ENCODE measurements around the gene RNF207. TPM values are rescaled to one million over a fixed set of nuclear protein-coding genes. Genes with fewer than 3 reads are reported as not detected.

RNF207 gene
- total RNA-seq, 3 donors from 2014 or later: 2.7 to 32.4 (median 29.9) TPM

GRCh38 chr1:6197746-6198427 is 8.0 kb upstream of the RNF207 start:
- Histone ChIP-seq H3K27ac (no peak overlapping the region), H3K4me3 (peak overlapping the region; percentile 96 to 99 (median 99)), H3K36me3 (no peaks in the 10 kb centered on the region), H3K9me3 (no peaks in the 10 kb centered on the region), H3K27me3 (no peaks in the 10 kb centered on the region), H3K4me1 (peaks cover 0 to 6% of the 10 kb centered on the region in 2 donors)
- intact Hi-C loops (cut with DNase I; ENCODE audit: low total_unique reads): no loop called here
- DNase-seq (ENCODE audit: low spot score in 2 of 2): no peak
- TF ChIP-seq CTCF (IDR thresholded peaks at IDR 0.05): no peak
- no peak for TF ChIP-seq POLR2A (IDR thresholded peaks at IDR 0.05)
- TF ChIP-seq POLR2AphosphoS5 (IDR thresholded peaks at IDR 0.05): no peak

- peaks cover 0 to 6% of the 10 kb centered on the region in 2 donors for H3K4me1 ChIP-seq
Observed at GRCh38 chr1:6198646-6199297, 7.1 kb upstream of the RNF207 start.

GRCh38 chr1:6199298-6200187 is 6.4 kb upstream of the RNF207 start, which contains the start of gene RPL22:
Gene RPL22 (minus strand): TSS chr1:6199595. CDS start chr1:6199573, 22 bp downstream.
- Histone ChIP-seq H3K4me1 (peaks cover 0 to 6% of the 10 kb centered on the region in 2 donors), H3K27me3 (no peaks in the 10 kb centered on the region), H3K36me3 (no peaks in the 10 kb centered on the region), H3K27ac (peak within 1 kb of the TSS; percentile 80 to 83), H3K4me3 (peak within 1 kb of the TSS; percentile 96 to 99 (median 99)), H3K9me3 (no peaks in the 10 kb centered on the region)
- no peak for TF ChIP-seq POLR2A (IDR thresholded peaks at IDR 0.05)
- TF ChIP-seq CTCF (IDR thresholded peaks at IDR 0.05): no peak
- peak; percentile 87 to 96 (median 90) for TF ChIP-seq POLR2AphosphoS5 (IDR thresholded peaks at IDR 0.05)
- intact Hi-C loops (cut with DNase I; ENCODE audit: low total_unique reads): no loop called here
- DNase-seq (ENCODE audit: low spot score in 2 of 2): peak; percentile 98

More at GRCh38 chr1:6198646-6199297, 7.1 kb upstream of the RNF207 start:
- TF ChIP-seq POLR2A (IDR thresholded peaks at IDR 0.05) (no peak), POLR2AphosphoS5 (IDR thresholded peaks at IDR 0.05) (no peak), CTCF (IDR thresholded peaks at IDR 0.05) (no peak)
- DNase-seq (ENCODE audit: low spot score in 2 of 2): no peak
- Histone ChIP-seq H3K9me3 (no peaks in the 10 kb centered on the region), H3K36me3 (no peaks in the 10 kb centered on the region), H3K27ac (peak overlapping the region; percentile 79 to 83), H3K27me3 (no peaks in the 10 kb centered on the region), H3K4me3 (peak overlapping the region; percentile 96 to 99 (median 99))
- intact Hi-C loops (cut with DNase I; ENCODE audit: low total_unique reads): no loop called here

- intact Hi-C loops (cut with DNase I; ENCODE audit: low total_unique reads): no loop called here
- H3K36me3 ChIP-seq: no peaks in the 10 kb centered on the region
- H3K9me3 ChIP-seq: no peaks in the 10 kb centered on the region
- peaks cover 0 to 6% of the 10 kb centered on the region in 2 donors for H3K4me1 ChIP-seq
- H3K27ac ChIP-seq: peak overlapping the region; percentile 80 to 83
- H3K27me3 ChIP-seq: no peaks in the 10 kb centered on the region
- DNase-seq (ENCODE audit: low spot score in 2 of 2): no peak
- peak overlapping the region; percentile 96 to 99 (median 99) for H3K4me3 ChIP-seq
- TF ChIP-seq CTCF (IDR thresholded peaks at IDR 0.05): no peak
- no peak for TF ChIP-seq POLR2A (IDR thresholded peaks at IDR 0.05)
- no peak for TF ChIP-seq POLR2AphosphoS5 (IDR thresholded peaks at IDR 0.05)
Observed at GRCh38 chr1:6200188-6200809, 5.6 kb upstream of the RNF207 start.
